SKM-1 treated with dmso at 0.1 percent for 144 hours (cell line): Measurements from ENCODE around the gene RPTOR.
A peak's percentile ranks its signal among the peaks of the same experiment; 100 is the strongest.
"Not testable (repeated sequence)": the region's sequence is repeated elsewhere in the genome, so short reads cannot be mapped to it uniquely, and the experiment has no call there.

ENCODE experiments used
- DNase-seq: peaks from one replicate; lab custom pipeline; 2025; ENCODE audit not compliant: unreplicated experiment; lab: John Stamatoyannopoulos, UW

RPTOR gene

GRCh38 chr17:80513892-80514291 is 30.7 kb upstream of the RPTOR start:
- DNase-seq: no peak

GRCh38 chr17:80516171-80516932 is 28.3 kb upstream of the RPTOR start:
- DNase-seq: no peak

GRCh38 chr17:80517641-80518040 is 27.0 kb upstream of the RPTOR start:
- DNase-seq: no peak

- no peak for DNase-seq
Measured at GRCh38 chr17:80518392-80518791, 26.2 kb upstream of the RPTOR start.

GRCh38 chr17:80519091-80519781 is 25.4 kb upstream of the RPTOR start:
- DNase-seq: no peak

DNA sequence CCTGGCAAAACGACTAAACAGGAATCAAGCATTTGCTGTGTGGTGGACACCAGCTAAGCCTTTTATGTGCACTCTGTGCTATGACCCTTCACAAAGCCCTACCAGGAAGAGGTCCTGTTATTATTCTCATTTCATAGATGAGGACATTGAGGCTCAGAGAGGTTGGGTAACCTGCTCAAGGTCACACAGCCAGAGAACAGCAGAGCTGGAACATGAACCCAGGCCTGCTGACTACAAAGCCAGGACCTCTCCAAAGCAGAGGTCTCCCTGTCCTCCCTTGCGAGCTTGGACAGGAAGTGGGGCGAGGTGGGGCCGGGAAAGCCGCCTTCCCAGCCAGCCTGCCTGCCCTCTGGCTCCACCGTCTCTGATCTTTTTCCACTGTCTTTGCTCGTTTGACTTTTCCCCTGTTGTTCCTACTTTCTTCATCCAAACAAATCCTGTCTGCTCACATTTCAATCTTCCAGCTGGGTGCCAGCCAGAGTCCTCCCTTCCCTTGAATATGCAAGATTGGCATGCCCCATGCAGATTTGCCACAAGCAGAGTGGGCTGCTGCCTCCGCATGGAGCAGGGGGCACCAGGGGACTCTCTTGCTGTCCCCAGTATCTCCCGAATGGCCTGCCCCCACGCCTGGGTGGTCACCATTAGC is 23.7 kb upstream of the RPTOR start:
- DNase-seq: no peak

GRCh38 chr17:80523054-80523744 is 21.4 kb upstream of the RPTOR start:
- DNase-seq: no peak

GRCh38 chr17:80523956-80524712 is 20.5 kb upstream of the RPTOR start:
- no peak for DNase-seq

GRCh38 chr17:80526116-80526910 is 18.3 kb upstream of the RPTOR start:
- no peak for DNase-seq

DNA sequence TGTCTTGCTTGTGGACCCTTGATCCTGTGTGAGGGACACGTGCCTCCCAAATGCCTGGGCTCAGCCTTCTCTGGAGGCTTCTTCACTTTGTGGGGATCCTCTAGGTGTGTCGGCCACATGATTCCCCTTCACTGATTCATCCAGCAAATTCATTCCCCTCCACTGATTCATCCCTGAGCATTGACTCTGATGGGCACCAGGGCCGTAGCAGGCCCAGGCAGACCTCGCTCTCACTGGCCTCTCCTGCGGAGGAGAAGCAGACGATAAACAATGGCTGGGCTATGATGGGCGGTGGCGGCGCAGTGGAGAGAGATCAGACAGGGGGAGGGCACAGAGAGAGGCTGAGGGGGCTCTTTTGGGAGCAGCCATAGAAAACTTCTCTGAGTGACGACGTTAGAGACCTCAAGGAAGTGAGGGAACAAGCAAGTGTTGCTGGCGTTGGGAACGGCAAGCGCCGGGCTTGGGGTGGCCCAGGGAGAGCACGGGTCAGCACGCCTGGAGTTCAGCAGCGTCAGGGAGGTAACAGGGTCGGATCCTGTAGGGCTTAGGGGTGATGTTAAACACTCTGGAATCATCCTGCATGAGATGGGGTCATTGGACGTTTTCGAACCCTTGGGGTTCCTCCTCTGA is 17.5 kb upstream of the RPTOR start:
- no peak for DNase-seq

DNA sequence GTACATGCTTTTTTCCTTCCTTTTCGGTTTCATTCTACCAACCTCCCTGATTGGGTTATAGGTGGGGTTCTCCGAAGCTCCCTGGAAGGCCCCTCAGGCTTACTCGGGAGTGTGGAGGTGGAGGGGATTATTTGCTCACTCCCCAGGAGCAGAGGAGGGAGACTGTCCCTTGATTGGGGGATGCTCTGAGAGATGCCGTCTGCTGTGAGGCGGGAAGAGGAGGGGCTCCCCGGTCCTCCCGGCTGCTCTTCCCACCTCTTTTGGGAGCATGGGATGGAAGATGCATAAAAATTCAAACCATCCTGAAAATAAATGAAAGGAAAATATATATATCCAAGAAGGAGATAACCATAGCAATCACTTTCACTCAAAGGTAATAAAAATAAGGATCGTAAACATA is 16.1 kb upstream of the RPTOR start:
- DNase-seq: no peak

- DNase-seq: no peak
Measured at GRCh38 chr17:80529104-80529903, 15.3 kb upstream of the RPTOR start.

DNA sequence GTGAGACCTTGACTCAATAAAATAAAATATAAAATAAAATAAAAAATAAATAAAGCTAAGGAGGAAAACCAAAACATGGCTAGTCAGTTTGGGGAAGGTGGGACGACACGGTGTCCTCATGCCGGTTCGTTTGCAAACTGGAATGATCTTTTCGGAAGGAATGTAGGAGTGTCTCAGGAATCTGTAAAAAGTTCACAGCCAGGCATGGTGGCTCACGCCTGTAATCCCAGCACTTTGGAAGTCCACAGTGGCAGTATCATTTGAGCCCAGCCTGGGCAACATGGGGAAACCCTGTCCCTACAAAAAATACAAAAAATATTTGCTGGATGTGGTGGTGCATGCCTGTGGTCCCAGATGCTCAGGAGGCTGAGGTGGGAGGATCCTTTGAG is 14.7 kb upstream of the RPTOR start:
- no peak for DNase-seq

DNA sequence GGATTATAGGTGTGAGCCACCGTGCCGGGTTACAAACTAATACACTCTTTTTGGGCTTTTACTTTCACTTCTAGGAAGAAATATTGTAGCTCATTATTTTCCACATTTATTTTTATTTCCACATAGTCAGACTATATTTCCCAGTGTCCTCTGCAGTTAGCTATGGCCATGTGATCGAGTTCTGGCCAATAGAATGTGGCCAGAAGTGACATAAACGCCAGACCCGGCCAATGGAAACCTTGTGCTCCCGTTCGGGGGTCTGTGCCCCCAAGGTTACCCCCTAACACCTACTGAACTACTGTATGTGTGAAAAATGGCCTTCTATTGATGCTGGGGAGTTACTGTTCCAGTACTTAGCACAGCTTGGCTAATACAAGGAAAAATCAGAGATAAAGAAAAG is 13.2 kb upstream of the RPTOR start:
- no peak for DNase-seq

DNA sequence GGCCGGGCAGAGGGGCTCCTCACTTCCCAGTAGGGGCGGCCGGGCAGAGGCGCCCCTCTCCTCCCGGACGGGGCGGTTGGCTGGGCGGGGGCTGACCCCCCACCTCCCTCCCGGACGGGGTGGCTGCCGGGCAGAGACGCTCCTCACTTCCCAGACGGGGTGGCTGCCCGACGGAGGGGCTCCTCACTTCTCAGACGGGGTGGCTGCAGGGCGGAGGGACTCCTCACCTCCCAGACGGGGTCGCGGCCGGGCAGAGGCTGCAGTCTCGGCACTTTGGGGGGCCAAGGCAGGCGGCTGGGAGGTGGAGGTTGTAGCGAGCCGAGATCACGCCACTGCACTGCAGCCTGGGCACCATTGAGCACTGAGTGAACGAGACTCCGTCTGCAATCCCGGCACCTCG is 7.3 kb upstream of the RPTOR start:
- DNase-seq: not testable (repeated sequence)

DNA sequence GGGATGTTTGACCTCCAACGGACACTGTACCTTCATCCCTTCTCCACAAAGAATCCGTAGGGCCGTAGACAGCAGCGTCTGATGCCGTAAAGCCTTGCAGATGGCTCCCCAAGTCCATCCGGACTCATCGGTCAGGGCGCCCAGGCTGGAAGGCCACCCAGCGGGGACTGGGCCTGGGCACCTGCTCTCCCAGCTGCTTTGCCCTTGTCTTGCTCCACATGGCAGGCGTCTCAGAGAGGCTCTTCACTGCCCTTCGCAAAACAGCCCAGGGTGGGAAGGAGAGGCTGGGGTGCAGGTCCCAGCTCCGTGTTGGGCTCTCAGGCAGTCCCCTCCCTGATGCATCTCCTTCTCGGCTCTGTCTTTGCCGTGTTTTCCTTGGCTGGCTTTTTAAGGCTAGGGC is 6.2 kb upstream of the RPTOR start:
- no peak for DNase-seq

- peak; percentile 3 for DNase-seq
Measured at GRCh38 chr17:80539022-80539641, 5.5 kb upstream of the RPTOR start.

DNA sequence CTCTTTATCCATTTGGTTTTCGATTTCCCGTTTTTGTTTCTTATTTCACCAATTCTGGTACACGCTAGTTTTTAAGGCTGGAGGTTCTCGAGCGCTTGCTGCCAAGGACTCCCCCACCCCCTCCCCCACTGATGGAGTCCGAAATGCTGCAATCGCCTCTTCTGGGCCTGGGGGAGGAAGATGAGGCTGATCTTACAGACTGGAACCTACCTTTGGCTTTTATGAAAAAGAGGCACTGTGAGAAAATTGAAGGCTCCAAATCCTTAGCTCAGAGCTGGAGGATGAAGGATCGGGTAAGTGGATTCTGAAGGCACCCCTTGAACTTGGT is 825 bp downstream of the RPTOR start:
- no peak for DNase-seq

DNA sequence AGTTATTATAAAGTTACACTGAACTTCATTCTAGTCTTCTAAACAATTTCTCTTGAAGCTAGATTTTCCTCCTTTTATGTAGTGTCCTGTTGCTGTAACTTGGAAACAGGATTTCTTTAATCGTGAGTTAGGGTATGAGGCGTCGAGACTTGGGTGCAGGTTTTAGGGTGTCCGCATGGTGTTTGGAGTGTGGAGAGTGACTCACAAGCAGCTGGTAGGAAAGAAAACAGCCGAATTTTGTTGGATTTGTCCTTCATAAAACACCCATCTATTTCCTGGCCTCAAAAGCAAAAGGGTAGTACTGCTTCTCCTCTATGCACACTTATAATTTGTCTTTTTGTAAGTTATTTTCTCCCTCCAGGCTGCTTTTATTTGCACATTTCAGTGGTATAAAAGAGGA is 1.6 kb downstream of the RPTOR start:
- no peak for DNase-seq
